Measurements from ENCODE around the gene ADAMTS19.
A peak's percentile ranks its signal among the peaks of the same experiment; 100 is the strongest.

The ADAMTS19 gene

DNA sequence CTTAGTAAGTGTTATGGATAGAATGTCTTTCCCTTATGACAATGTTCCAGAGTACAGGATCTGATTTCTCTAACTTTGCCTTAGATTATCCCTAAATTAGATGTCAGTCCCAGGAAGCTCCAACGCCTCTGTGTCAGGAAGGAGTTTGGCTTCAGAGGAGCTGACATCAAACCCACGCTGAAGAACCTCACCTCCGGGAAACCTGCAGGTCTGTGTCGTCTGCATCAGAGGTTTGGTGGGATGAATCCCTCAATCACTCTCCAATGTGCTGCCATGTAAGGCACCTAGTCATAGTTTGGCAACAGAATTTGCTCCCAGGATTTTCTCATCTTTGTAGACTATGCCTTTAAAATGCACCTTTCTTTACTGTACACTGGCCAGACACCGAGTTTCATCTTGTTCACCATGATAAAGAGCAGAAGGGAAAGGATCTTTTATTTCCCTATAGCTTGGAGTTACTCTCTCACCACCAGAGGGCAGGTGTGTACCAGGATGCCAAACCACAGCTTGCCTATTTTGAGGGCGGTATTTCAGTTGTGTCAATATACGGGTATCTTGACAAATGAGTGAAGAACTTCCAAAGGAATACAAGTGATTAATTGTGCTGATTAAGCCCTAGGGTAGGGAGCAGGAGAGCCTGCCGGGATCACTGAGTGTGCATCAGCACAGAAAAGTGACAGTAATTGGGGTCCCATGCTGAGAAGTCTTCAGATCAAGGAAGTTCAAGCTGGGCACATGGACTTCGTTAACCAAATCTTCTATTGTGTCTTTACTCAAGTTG is 311.1 kb downstream of the ADAMTS19 start:
- DNase-seq, result peak; percentile 51 to 70

DNA sequence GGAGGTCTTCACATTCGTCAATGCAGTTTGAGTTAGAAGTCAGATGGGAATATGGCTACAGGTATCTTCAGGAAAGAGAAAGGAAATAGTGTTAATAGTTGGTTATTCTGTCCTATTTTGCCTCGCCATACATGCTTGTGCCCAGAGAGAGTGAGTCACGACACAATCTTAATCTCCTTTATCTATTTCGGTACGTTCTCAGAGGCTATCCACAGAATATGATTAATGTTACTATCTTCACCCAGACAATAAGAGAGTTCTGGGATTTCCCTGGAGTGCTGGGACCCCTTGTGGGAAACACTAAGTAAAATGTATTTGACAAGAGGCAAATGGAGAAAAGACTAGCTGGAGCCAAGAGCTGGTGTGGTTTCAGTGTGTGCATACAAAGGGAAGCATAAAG is 313.3 kb downstream of the ADAMTS19 start:
- DNase-seq, result no peak

DNA sequence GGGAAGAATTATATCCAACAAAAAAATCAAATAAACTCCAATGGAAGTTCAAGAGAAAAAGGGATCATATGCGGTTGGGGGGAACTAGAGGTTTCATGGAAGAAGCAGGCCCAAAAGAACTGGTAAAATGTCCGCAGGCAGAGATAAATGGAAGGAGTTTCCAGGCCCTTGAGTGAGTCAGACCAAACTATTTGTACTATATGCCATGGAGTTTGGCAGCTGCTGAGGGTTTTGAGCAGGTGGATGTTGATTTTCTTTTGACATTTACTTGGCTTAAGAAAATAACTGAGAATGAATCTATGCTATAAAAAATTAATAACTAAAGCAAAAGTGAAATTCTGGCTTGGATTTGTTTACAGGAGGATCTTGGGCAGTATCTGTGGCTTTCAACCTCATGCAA is 321.5 kb downstream of the ADAMTS19 start:
- DNase-seq, result no peak

Measured in hippocampal formation (tissue), 2 donors.